DMS114 treated with DMSO at 0.1 percent for 48 hours (cell line): ENCODE results near the gene VPS26B.
"Not testable (repeated sequence)": the region's sequence is repeated elsewhere in the genome, so short reads cannot be mapped to it uniquely, and the experiment has no call there.

ENCODE experiments used
- DNase-seq: peaks from one replicate; lab custom pipeline; 2025; ENCODE audit not compliant: unreplicated experiment; lab: John Stamatoyannopoulos, UW

Gene VPS26B

GRCh38 chr11:134278356-134278755 lies 53.9 kb downstream of the VPS26B start:
- no peak for DNase-seq

- DNase-seq = not testable (repeated sequence)
These were observed 57.2 kb downstream of the VPS26B start for GRCh38 chr11:134281635-134282034.

GRCh38 chr11:134282121-134283045 lies 57.9 kb downstream of the VPS26B start:
- DNase-seq = no peak

GRCh38 chr11:134283461-134284230 lies 59.2 kb downstream of the VPS26B start:
- no peak for DNase-seq

GRCh38 chr11:134284349-134284748 lies 59.9 kb downstream of the VPS26B start:
- not testable (repeated sequence) for DNase-seq

- no peak for DNase-seq
These were observed 63.1 kb downstream of the VPS26B start for GRCh38 chr11:134287561-134287960.

GRCh38 chr11:134288486-134288885 lies 64.0 kb downstream of the VPS26B start:
- no peak for DNase-seq

GRCh38 chr11:134289167-134289566 lies 64.7 kb downstream of the VPS26B start:
- no peak for DNase-seq

- DNase-seq = no peak
These were observed 65.3 kb downstream of the VPS26B start for GRCh38 chr11:134289789-134290188.

- no peak for DNase-seq
These were observed 66.2 kb downstream of the VPS26B start for GRCh38 chr11:134290646-134291045.

GRCh38 chr11:134291196-134291595 lies 66.7 kb downstream of the VPS26B start:
- DNase-seq = no peak

- no peak for DNase-seq
These were observed 68.2 kb downstream of the VPS26B start for GRCh38 chr11:134292661-134293060.

GRCh38 chr11:134293119-134294113 lies 68.9 kb downstream of the VPS26B start:
- no peak for DNase-seq

GRCh38 chr11:134294664-134295063 lies 70.2 kb downstream of the VPS26B start:
- DNase-seq = no peak
